NCI-H748 (cell line): ENCODE measurements around the gene CADPS.
A peak's percentile ranks its signal among the peaks of the same experiment; 100 is the strongest.

Experiments
- DNase-seq: peaks from one replicate; lab custom pipeline; 2025; ENCODE audit not compliant: unreplicated experiment; lab: John Stamatoyannopoulos, UW

Gene CADPS

DNA sequence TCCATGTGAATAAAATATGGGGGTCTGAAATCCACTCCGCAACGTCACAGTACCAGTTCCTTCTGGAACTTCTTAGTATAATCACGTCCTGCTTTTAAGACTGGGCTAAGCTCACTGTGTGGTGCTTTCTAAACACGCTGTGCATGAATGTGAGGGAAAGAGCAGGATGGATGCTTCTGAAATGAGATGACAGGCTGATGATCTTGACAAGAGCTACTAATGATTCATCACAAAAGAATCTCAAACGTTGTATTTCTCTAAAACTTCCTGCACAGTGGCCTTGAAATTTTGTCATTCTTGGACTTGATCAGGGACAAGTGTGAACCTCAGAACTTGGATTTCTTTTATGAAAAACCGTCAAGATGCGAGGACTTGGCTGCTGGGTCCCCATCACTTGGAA lies 221.4 kb downstream of the CADPS start:
- DNase-seq: no peak

DNA sequence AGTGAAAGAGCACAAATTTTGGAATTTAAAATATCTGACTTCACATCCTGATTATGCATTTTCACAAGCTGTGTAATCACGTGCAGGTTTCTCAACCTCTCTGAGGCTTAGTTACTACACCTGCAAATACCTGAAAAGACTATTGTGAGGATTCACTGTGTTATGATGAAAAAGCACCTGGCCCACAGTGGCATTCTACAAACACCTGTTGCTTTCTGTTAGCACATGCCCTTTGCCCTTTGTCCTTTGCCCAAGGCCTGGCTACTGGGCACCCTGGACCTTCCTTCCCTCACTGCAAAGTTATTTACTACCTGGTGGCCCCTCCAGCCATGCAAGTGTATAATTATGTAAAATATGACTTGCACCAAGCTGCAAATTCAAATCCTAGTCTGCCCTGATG lies 227.5 kb downstream of the CADPS start:
- DNase-seq: no peak

DNA sequence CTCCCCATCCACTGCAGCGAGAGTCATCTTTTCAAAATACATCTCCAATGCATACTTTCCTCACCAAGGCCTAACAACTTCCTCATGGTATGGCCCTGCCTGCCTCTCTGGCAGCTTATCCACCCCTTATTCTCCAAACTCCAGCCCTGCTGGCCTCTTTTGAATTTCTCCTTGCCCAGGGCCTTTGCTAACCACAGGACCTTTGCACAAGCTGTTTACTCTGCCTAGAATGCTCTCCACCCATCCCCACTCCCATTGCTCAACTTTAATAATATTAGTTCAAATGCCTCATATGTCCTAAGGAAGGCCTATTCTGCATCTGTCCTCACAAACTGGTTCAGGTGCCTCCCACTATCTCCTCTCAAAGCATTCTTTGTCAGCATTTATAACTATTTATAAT lies 230.7 kb downstream of the CADPS start:
- no peak for DNase-seq

DNA sequence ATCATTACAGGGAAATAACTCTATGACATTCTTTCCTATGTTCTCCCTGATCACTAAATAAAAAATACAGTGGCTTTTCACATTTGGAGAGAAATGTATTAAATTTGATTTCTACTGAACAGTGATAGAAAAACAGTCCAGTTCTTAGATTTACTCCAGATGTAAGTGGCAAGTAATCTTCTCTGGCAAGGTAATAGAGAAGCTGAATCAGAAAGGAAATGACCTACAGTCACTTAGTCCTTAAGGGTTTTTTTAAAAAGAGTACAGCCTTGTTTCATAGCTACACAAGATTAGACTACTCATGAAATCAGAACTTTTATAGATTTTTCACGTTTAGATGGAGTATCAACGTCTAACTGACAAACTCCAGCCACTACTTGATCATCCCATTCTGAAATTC lies 236.9 kb downstream of the CADPS start:
- no peak for DNase-seq

DNA sequence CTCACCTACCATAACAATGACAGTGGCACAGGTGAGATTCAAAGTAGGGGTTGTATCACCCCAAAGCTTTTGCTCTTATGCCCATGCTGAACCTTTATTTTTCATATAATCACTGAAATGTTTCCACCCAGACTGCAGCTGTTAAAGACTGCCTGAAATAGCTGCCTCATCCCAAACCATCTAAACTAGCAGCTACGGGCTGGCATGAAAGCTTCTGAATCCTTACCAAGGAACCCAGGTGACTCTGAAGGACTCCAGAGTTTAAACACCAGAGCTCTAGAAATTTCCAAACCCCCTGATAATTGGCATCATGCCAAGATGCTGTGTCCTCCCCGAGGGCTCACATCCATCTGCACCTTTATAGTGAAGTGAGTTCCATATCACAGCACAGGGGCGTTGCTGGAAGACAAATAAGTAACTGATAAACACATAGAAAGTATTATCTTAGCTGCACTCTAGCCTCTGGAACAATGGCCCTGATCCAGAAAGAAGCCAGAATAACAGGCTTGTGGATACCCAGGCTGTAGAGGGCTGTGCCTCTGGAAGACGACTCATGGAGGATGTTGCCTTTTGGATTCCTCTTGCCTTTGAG lies 238.9 kb downstream of the CADPS start:
- no peak for DNase-seq

DNA sequence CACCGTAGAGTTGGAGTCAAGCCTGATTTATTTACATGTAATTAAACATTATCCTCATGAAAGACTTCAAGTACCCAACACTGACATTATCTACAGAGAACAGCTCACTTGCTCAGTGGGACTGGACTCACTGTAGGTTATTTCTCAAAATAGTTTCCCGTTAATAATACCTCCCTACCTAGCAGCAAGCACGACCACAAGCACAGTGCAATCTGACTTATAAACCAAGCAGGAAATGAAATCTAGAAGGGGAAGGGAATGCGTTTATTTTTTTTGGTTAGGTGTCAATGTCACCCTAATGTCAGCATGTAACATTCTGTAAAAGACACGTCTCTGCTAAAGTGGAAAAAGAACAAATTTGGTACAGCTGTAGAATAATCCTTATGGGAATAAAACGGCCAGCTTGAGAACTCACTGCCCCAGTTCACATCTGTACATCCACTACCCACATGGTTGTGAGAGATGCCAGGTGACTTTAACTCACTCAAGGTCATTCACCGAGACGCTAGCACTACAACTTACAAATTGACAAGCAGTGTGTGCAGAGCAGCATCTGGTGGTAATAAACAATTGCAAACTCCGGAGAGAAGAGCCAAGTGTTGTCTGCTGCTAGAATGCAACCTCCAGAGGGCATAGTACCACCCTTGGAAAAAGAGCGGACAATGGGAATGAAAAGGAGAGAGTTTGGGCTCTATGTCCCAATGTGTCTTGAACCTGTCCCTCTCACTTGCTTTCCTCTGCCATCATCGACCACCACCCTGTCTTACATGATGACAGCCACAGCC lies 242.5 kb downstream of the CADPS start:
- peak; percentile 14 for DNase-seq

DNA sequence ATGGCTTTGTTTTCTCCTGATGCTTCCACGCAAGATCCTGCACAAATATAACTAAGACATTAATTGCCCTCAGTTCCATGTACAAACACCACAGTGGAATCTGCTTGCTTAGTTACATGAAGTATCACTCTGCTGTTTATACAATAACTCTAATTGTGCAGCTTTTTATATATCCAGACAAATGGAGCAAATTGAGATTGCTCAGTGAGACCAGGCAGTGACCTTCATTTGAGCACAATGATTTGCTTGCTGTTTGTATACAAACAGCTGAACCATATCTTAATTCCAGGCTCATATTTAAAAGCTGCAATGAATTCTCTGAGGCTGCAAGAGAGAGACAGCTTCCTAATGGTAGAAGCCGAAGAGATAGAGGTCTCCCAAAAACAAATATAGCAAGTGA lies 243.7 kb downstream of the CADPS start:
- peak; percentile 80 for DNase-seq

DNA sequence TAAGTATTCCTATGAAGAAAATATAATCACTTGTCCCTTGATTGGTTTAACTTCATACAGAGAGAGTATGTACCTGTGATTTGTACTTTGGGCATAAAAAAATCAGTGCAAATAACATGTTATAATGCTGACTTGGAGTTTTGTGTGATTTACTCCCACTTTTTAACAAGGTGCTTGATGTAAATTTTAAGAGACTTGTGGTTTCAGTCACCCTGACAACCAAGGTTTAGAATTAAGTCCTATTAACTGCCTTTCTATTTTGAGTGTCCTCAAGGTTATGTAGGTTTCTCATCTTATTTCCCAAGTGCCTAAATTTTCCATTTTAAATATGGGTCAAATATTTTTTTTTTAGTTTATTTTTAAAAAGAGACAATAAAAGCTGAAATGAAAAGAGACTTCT lies 244.6 kb downstream of the CADPS start:
- no peak for DNase-seq

DNA sequence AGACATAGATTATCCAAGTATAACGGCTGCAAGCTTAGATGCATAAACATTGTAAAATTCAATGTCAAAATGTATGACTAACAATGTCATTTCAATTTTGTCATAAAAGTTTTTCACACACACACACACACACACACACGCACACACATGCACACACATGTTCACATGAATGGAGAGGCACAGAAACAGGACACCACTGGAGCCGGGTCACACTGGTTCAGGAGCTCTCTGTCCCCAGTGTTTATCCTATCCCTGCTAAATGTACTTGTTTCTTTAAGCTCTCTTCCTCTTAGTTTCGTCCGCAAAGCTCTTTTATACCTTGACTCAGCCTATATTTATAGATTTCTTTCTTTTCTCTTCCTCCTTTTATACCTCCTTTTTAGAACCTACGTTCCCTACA lies 249.9 kb downstream of the CADPS start:
- DNase-seq: no peak

DNA sequence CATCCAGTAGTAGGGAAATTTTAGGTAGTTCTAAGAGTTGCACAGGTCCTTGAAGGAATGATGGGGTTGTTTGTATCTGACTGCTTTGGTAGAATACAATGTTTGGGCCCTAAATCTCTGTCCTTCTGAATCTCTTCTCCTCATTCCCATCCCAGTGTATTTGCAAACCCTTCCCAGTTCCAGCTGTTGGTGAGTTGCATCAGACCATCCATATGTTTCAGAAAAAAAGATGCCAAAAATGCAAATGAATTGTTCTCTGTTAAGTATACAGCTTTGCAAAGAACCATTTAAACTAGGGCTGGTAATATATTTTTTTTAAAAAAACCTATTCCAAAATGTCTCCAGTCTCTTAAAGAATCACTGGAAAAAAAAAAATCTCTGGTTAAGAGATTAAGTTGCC lies 251.0 kb downstream of the CADPS start:
- DNase-seq: no peak

DNA sequence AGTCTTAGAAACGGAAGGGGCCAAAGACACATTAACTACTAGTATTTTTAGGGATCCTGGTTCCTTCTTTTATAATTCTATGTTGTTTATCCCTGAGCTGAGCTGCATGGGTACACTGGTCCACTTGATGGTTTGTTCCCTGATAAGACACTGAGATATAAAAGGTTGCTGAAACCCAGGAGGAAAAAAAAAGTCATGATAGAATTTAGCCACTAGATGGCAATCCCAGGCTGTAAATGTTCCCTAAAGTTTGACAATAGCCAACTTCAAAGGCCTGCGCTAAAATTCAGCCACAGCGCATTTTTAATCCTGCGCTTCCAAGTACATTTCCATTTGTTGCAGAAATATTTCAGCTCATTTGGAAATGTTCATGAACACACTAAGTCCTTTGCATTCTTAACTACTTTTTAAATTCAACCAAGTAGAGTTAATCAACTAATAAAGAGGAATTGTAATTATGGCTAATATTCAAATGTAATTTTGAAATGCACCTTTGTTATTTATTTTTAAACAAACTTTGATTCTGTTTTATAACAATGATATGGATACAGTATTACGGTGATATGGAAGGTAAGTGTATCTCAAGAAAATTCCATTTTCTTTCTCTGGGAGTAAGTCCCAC lies 252.6 kb downstream of the CADPS start:
- peak; percentile 55 for DNase-seq

DNA sequence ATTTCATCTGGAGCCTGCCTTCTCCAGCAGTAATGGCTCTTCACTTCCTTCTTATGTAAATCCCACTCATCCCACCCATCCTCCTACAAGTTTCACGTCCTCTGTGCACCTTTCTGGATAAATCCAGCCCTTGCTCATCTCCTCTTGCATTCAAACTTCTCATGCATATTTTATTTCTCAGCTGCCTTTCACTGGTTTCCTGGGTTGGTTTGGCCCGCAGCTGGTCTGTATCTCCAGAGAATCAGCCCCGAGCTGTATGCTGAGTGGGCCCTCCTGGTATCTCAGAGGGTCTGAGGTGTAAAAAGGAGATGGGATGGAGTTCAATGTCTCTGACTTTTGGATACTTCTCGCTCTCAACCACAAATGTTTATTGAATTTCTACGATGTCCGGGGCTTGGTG lies 253.3 kb downstream of the CADPS start:
- no peak for DNase-seq

DNA sequence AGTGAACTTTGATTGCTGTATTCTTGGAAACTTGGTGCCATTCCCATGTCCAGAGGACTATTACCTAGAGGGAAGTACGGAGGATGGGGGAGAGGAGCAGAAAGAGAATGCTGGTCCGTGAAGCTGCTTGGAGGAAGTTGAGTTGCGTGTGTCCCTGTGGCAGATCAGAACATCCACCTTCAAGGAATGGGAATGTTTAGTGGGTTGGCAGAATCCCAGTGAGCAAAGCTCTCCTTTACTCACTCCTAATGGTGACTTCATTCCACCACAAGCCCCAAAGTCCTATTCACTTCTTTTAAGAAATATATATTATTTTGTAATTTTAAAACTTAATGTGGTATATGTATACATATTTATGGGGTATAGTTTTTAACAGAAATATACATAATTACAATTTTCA lies 254.0 kb downstream of the CADPS start:
- no peak for DNase-seq

DNA sequence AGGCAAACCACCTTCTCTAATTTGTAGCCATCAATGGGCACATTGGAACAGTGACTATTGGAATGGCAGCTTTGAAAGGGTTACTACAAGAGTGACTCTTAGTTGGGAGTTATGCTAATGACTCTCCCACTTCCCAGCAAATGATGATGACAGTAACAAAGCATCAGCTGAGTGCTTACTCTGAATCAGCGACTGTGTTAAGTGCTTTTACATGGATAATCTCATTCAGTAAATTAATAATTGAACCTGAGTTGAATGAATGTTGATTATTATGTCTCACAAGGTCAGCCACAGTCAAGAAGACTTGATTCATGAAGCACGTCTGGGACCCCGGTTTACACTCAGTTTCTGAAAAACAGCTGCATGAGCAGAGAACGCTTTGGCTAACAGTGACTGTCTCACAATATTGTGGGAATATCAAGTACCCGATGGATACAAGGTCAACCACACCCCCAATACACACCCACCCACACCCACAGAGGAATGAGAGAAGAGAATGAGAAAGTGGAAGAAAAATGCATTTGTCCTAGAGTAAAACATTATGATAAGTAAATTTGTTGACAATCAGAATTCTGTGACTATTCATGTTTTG lies 259.9 kb downstream of the CADPS start:
- DNase-seq: peak; percentile 44

DNA sequence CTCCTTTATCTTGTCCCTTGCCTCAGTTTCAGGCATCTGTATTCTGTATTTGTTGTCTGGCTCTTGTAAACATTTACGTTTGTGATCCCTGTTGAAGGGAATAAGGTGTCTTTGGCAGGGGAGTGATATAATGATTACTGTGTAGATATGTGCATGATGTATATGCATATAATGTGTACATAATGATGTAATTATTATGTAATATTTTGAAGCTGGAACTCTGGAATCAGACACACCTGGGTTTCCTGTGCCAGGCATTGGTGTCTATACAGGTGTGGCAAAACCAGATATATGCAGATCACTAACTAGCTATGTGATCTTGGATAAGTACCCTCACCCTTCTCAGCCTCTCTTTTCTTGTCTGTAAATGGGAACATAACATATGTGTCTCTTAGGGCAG lies 260.7 kb downstream of the CADPS start:
- no peak for DNase-seq

DNA sequence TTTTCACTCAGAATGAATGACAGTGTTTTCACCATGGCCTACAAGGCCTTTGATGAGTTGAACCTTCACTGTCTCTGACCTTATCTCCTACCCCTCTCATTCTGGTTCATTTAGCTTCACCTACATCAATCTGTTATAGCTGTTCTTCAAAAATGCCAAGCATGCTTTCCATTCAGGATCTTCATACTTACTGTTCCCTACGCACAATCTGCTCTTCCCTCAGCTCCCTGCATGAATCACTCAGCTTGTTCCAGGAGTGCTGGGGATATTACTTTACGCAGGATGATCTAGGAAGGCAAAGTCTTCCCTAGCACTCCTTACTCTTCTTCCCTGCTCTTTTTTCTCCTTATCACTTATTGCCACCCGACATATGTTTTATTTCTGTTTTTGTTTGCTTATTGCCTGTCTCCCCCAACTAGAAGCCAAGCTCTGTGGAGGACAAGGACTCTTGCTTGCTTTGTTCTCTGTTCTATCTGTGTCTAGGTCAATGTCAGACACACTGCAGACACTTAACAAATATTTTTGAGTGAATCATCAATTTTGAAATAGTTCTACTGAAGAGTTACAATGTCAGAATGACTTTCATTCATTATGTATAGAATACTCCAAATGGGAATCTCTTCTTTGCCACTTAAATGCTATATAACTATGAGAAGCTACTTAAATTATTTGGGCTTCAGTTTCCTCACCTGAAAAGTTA lies 263.5 kb downstream of the CADPS start:
- no peak for DNase-seq

DNA sequence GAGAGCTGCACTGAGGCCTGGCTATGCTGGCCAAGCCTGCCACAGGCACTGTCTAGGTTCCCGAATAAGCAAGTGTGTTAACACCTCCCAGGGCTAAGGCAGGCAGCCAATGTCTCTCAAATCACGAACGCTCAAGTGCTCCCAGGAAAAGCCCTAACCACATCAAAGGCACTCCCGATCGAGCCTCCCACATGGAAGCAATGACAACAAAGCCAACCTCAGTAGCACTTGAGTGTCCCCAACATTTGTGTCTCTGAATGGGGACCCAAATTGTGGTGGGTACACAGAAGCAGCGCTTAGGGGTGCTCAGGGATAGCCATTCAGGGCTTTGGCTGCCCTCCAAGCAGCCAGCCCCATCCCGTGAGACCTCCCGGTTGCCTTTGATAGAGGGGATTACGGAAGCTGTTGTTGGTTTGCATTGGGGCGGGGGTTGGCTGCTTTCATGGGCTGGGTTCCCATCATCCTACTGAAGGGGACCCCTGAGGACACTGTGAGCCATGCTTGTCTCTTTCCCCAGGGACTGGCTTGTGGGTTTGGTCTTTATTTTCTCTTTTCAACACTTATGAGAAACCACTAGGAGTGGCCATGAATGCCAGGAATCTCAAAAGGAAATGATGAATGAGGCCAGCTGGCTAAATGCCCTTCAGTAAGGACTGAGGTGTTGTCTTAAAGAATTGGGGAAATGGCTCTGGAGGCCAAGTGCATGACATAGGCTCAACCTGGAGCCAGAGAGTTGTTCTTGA lies 267.8 kb downstream of the CADPS start:
- no peak for DNase-seq

DNA sequence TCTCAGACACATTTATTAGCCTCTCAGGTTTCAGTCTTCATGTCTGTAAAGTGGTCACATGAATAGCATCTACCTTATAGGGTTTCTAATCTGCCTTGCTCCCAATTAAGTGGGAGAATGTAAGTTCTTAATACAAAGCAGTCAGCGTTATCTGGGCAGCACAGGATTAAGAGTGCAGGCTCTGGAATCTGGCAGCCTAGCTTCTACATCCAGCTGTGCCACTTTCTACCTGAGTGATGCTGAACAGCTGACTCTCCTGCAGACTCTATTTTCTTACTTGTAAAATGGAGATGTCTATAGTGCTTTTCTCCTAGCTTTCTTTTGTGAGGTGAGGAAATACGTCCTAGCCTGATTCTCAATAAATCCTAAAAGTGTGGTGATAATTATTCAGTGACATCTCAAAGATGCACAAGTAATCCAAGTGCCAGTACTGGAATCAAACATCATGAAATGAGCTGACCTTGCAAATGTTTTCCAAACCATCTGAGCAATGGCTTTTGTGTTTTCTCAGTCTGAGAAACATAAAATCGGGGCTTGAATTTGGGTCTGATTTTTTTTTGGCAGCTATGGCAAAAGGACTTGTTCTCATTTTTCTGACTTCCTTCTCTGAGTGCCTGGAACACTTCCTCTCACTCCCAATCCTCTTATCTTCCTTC lies 269.7 kb downstream of the CADPS start:
- DNase-seq: no peak

DNA sequence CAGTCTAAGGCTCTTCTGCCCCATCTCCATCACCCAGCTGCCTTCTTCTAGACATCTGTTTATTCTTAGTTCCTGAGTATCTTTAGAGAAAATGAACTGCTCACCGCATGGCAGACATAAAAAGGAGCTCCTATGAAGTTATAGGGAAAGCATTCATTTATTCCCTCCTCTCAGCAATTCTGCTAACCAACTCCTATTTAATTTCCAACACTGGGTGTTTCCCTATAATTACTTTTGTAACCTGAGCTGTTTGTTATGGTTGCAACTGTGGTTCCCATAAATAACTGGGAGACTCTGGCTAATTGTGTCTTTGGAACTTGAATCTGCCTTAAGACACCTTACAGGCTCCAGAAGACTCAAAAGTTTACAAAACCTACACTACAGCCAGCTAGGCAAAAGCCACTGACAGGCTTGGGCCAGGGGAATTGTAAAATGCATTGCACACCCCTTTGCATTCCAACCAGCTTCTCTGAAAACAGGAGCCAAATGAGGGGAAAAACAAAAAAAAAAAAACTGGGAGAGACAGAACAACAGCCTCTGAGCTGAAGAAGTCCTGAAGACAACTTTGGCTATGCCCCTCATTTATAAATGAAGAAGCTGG lies 270.4 kb downstream of the CADPS start:
- DNase-seq: peak; percentile 47

DNA sequence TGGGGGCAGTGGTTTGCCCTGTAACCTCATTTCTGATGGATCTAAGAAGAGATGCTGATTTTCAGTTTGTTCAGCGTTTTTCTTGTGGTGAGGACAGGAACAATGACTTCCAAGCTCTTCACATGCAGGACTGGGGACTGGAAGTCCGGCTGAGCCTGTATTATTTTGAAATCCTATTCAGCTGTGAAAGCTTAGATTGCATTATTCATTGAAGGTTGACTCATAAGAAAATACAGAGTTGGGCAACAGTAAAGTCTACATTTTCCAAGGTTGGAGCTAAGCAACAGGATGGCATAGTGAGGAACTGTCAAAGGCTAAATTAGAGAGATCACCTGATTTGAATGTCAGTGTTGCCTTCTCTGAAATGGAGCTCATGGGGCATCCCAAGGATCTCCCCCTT lies 270.9 kb downstream of the CADPS start:
- DNase-seq: no peak
